GM12878 (cell line): ENCODE measurements around the gene PALLD. TPM values are rescaled to one million over a fixed set of nuclear protein-coding genes. Genes with fewer than 3 reads are reported as not detected.

Experiments used
- ATAC-seq: fragments of 200-7000 bp; cut with Tn5 transposase; 3 replicates; pipeline ENCODE4 v1.9.1; 2020; ENCODE audit warnings: mild to moderate bottlenecking, moderate library complexity
- BruUV-seq: library from RNA; stranded (reverse); fragments of 400-500 nt; replicated peaks from 2 replicates; lab custom pipeline; 2021; lab: Mats Ljungman, UMichigan
- CTCF ChIA-PET: fragments of 300-600 bp; sonication (Branson Sonifier 250); formaldehyde crosslinking; extraction: SDS; loops from one replicate; lab custom pipeline; 2021; ENCODE audit warnings: inconsistent platforms; lab: Yijun Ruan, JAX
- POLR2A ChIA-PET: fragments of 350-600 bp; formaldehyde crosslinking; extraction: SDS; loops from one replicate; lab custom pipeline; 2021; ENCODE audit warnings: inconsistent platforms; lab: Charles Lee
- RAD21 ChIA-PET: fragments of 300-600 bp; sonication (Branson Sonifier 250); formaldehyde crosslinking; loops from one replicate; lab custom pipeline; 2023; ENCODE audit warnings: antibody characterized with exemption; ENCODE audit not compliant: unreplicated experiment; lab: Charles Lee
- SMC1A ChIA-PET: fragments of 300-600 bp; sonication (Branson Sonifier 250); formaldehyde crosslinking; loops from one replicate; lab custom pipeline; 2023; ENCODE audit not compliant: unreplicated experiment, uncharacterized antibody; lab: Charles Lee
- DNase-seq: peaks from one replicate; pipeline ENCODE4 v3.0.0-alpha.2; 2011; ENCODE audit warnings: low read depth, low spot score
- FAIRE-seq: peaks from 3 replicates; lab custom pipeline; 2011; peaks lifted over from hg19 to GRCh38; lab: Jason Lieb, UNC
- H2AFZ ChIP-seq: 2 replicates; pipeline ENCODE4 v1.6.0; 2011; ENCODE audit warnings: low read depth, low read length, control low read depth; ENCODE audit not compliant: control insufficient read depth
- H3K27ac ChIP-seq: 2 replicates; pipeline ENCODE4 v1.5.1; 2011; ENCODE audit warnings: control low read depth; ENCODE audit not compliant: control insufficient read depth, insufficient read depth
- H3K27me3 ChIP-seq, 2 experiments: replicated peaks in 1 of 2; 2 replicates each; pipeline versions ENCODE4 v1.6.0 to v1.6.1; 2011; ENCODE audit warnings: low read length in 1 of 2; ENCODE audit not compliant: control insufficient read depth in 2 of 2, insufficient read depth in 2 of 2
- H3K36me3 ChIP-seq, 2 experiments: 2 replicates each; pipeline ENCODE4 v1.5.1; 2011; ENCODE audit warnings: low read length in 1 of 2; ENCODE audit not compliant: control insufficient read depth in 2 of 2, insufficient read depth in 2 of 2
- H3K4me1 ChIP-seq: 2 replicates; pipeline ENCODE4 v1.6.1; 2011; ENCODE audit warnings: mild to moderate bottlenecking, low read length, moderate library complexity, mixed read lengths; ENCODE audit not compliant: control insufficient read depth, insufficient read depth
- H3K4me2 ChIP-seq: 2 replicates; pipeline ENCODE4 v1.6.0; 2011; ENCODE audit warnings: control low read depth; ENCODE audit not compliant: control insufficient read depth, insufficient read depth
- H3K4me3 ChIP-seq: fragments of 200-600 bp; sonication (generic); 2 replicates; pipeline ENCODE4 v1.5.1; 2016
- H3K79me2 ChIP-seq: 2 replicates; pipeline ENCODE4 v1.6.0; 2011; ENCODE audit warnings: low read length; ENCODE audit not compliant: control insufficient read depth, insufficient read depth
- H3K9ac ChIP-seq: 2 replicates; pipeline ENCODE4 v1.8.0; 2011; ENCODE audit warnings: low read length, control low read depth, mixed read lengths; ENCODE audit not compliant: control insufficient read depth, insufficient read depth
- H3K9me3 ChIP-seq: replicated peaks from 3 replicates; pipeline ENCODE4 v1.5.1; 2011; ENCODE audit warnings: mild to moderate bottlenecking, low read length; ENCODE audit not compliant: control insufficient read depth, insufficient read depth
- H4K20me1 ChIP-seq: 2 replicates; pipeline ENCODE4 v1.6.0; 2011; ENCODE audit not compliant: control insufficient read depth, insufficient read depth
- CBFB ChIP-seq: IDR thresholded peaks from 2 replicates; pipeline ENCODE4 v1.6.1; 2016; ENCODE audit warnings: antibody characterized with exemption, low read depth
- CHD2 ChIP-seq: IDR thresholded peaks from 2 replicates; pipeline ENCODE4 v1.6.1; 2011; ENCODE audit warnings: low read depth, low read length, improper control_type of control experiment, borderline replicate concordance
- GATAD2B ChIP-seq: fragments of 450-650 bp; conservative IDR thresholded peaks from 2 replicates; pipeline ENCODE4 v1.6.1; 2017; ENCODE audit warnings: low read depth, mild to moderate bottlenecking, moderate library complexity
- HCFC1 ChIP-seq: fragments of 150-350 bp; IDR thresholded peaks from 2 replicates; pipeline ENCODE4 v1.6.1; 2014; ENCODE audit warnings: low read length
- LARP7 ChIP-seq: fragments of 450-650 bp; IDR thresholded peaks from 2 replicates; pipeline ENCODE4 v1.6.1; 2017; ENCODE audit warnings: mild to moderate bottlenecking
- POLR2A ChIP-seq: IDR thresholded peaks from 2 replicates; pipeline ENCODE4 v1.6.1; 2011; ENCODE audit warnings: low read depth, mild to moderate bottlenecking, low read length
- RAD51 ChIP-seq: fragments of 450-650 bp; IDR thresholded peaks from 2 replicates; pipeline ENCODE4 v1.6.1; 2016; ENCODE audit warnings: moderate library complexity, mild to moderate bottlenecking, inconsistent platforms
- SIN3A ChIP-seq: IDR thresholded peaks from 2 replicates; pipeline ENCODE4 v1.6.1; 2012; ENCODE audit warnings: low read depth, low read length, improper control_type of control experiment
- USF1 ChIP-seq: IDR thresholded peaks from 2 replicates; pipeline ENCODE4 v1.6.1; 2011; ENCODE audit warnings: borderline replicate concordance, low read depth, mild to moderate bottlenecking, moderate library complexity, mixed read lengths, low read length; ENCODE audit not compliant: insufficient read depth; ENCODE audit errors: extremely low read length
- WGBS: methylation state at CpG from one replicate; pipeline ENCODE4 v1.1.6; 2016; ENCODE audit warnings: low lambda C conversion rate; ENCODE audit not compliant: insufficient replicate concordance, insufficient coverage; ENCODE audit errors: missing lambda C conversion rate; 5-methylcytosine and 5-hydroxymethylcytosine counted together
- in situ Hi-C: fragments of 300-500 bp; cut with MboI; formaldehyde crosslinking; loops from 9 replicates; pipeline ENCODE4 v1.14.3; 2018; ENCODE audit warnings: mixed read lengths
- intact Hi-C: fragments of 100-400 bp; cut with micrococcal nuclease; formaldehyde crosslinking; loops from one replicate; pipeline ENCODE4 v1.14.2; 2022; ENCODE audit not compliant: unreplicated experiment
- polyA plus RNA-seq, 11 experiments: library from polyadenylated mRNA; depleted of rRNA in 4 of 11; unstranded in 6 of 11; stranded (reverse) in 5 of 11; fragments of >200 nt; fragmentation: Nextera tagmentation in 4 of 11; fragmentation: Illumina TruSeq in 1 of 11; extraction: Ambion mirVana in 4 of 11; extraction: Trizol in 1 of 11; gene quantifications; 1 replicate in 1 of 11; 2 replicates in 10 of 11; pipeline versions ENCODE4 v1.2.1 to v1.2.3, GENCODE V29; 2011 to 2016; ENCODE audit warnings: inconsistent platforms in 2 of 11, missing spikeins in 2 of 11, low read depth in 1 of 11
- total RNA-seq, 4 experiments: library from RNA; depleted of rRNA in 3 of 4; stranded (reverse); fragments of >200 nt in 3 of 4; fragmentation: Illumina TruSeq in 1 of 4; extraction: Trizol in 1 of 4; gene quantifications; 2 replicates each; pipeline versions ENCODE4 v1.2.1 to v1.2.3, GENCODE V29; 2013 to 2021
- TF ChIP-seq, protein P1 (sequence below): fragments of 150-350 bp; IDR thresholded peaks from 2 replicates; pipeline ENCODE4 v1.6.1; 2014; ENCODE audit warnings: mild to moderate bottlenecking, low read depth, low read length

Gene PALLD
- total and polyA plus RNA-seq, 10 of the 15 experiments (the other 5 are each of a cell fraction or from before 2014, with no cell fraction given) = 1.0 to 7.7 (median 1.7) TPM

GRCh38 chr4:168769416-168769815 is 272.6 kb downstream of the PALLD start:
- BruUV-seq = no TSS peak
- Histone ChIP-seq H3K27ac (no peak overlapping the region), H3K9me3 (no peaks in the 10 kb centered on the region), H3K36me3 (no peaks in the 10 kb centered on the region), H4K20me1 (no peaks in the 10 kb centered on the region), H3K9ac (no peak overlapping the region), H3K4me1 (no peaks in the 10 kb centered on the region), H2AFZ (no peak overlapping the region), H3K4me3 (no peak overlapping the region), H3K79me2 (no peaks in the 10 kb centered on the region), H3K4me2 (no peak overlapping the region), H3K27me3 (no peaks in the 10 kb centered on the region)
- 70% methylated on average over 4 of the region's 4 CpGs for WGBS
- ChIA-PET SMC1A (interaction anchor here (1.0 to 1.2 kb wide), 2 partner anchors 12 to 29 kb away, joined by 3 read pairs; no protein-coding TSS in a partner anchor), RAD21 (interaction anchor here (1.0 kb wide), 1 partner anchor 57 kb away, joined by 3 read pairs; no protein-coding TSS in a partner anchor), POLR2A (no interaction called here), CTCF (interaction anchor here (1.3 kb wide), 1 partner anchor 61 kb away, joined by 3 read pairs; no protein-coding TSS in a partner anchor)
- no peak for FAIRE-seq
- in situ Hi-C loops = no loop called here
- DNase-seq = no peak
- no peak for ATAC-seq
- TF ChIP-seq HCFC1 = no peak
- TF ChIP-seq CBFB = no peak
- TF ChIP-seq LARP7 = no peak
- TF ChIP-seq RAD51 = no peak
- TF ChIP-seq USF1 = no peak
- no peak for TF ChIP-seq POLR2A
- TF ChIP-seq SIN3A = no peak
- no peak for TF ChIP-seq GATAD2B
- no peak for TF ChIP-seq CHD2
- TF ChIP-seq, protein P1, sequence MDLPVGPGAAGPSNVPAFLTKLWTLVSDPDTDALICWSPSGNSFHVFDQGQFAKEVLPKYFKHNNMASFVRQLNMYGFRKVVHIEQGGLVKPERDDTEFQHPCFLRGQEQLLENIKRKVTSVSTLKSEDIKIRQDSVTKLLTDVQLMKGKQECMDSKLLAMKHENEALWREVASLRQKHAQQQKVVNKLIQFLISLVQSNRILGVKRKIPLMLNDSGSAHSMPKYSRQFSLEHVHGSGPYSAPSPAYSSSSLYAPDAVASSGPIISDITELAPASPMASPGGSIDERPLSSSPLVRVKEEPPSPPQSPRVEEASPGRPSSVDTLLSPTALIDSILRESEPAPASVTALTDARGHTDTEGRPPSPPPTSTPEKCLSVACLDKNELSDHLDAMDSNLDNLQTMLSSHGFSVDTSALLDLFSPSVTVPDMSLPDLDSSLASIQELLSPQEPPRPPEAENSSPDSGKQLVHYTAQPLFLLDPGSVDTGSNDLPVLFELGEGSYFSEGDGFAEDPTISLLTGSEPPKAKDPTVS = no peak
- intact Hi-C loops = no loop called here
